HEK293 (cell line): ENCODE results near the gene NDRG4.
A peak's percentile ranks its signal among the peaks of the same experiment; 100 is the strongest.

ENCODE experiments used
- KLF16 ChIP-seq: fragments of 450-650 bp; formaldehyde crosslinking; IDR thresholded peaks from 2 replicates; pipeline ENCODE4 v1.5.1; 2017; ENCODE audit warnings: missing biosample characterization, missing genetic modification characterization
- ZIC2 ChIP-seq: fragments of 450-650 bp; formaldehyde crosslinking; IDR thresholded peaks from 2 replicates; pipeline ENCODE4 v1.5.1; 2016; ENCODE audit warnings: missing biosample characterization, missing genetic modification characterization
- ZNF10 ChIP-seq: fragments of 450-650 bp; formaldehyde crosslinking; IDR thresholded peaks from 2 replicates; pipeline ENCODE4 v1.5.1; 2017; ENCODE audit warnings: missing biosample characterization, missing genetic modification characterization
- ZNF274 ChIP-seq, 2 experiments: fragments of 200-500 bp in 1 of 2; fragments of 450-650 bp in 1 of 2; sonication (Bioruptor generic) in 1 of 2; formaldehyde crosslinking in 1 of 2; IDR thresholded peaks; 2 replicates each; pipeline versions ENCODE4 v1.5.1 to v1.6.1; 2014 to 2016; ENCODE audit warnings: borderline replicate concordance in 1 of 2, inconsistent platforms in 1 of 2, low read length in 1 of 2, missing biosample characterization in 1 of 2, missing genetic modification characterization in 1 of 2
- ZNF747 ChIP-seq: fragments of 450-650 bp; formaldehyde crosslinking; IDR thresholded peaks from 2 replicates; pipeline ENCODE4 v1.5.1; 2016; ENCODE audit warnings: missing biosample characterization, missing genetic modification characterization
- TF ChIP-seq, protein P1 (sequence below): fragments of 450-650 bp; formaldehyde crosslinking; IDR thresholded peaks from 2 replicates; pipeline ENCODE4 v1.5.1; 2016; ENCODE audit warnings: missing biosample characterization, missing genetic modification characterization

- TF ChIP-seq, protein P1, sequence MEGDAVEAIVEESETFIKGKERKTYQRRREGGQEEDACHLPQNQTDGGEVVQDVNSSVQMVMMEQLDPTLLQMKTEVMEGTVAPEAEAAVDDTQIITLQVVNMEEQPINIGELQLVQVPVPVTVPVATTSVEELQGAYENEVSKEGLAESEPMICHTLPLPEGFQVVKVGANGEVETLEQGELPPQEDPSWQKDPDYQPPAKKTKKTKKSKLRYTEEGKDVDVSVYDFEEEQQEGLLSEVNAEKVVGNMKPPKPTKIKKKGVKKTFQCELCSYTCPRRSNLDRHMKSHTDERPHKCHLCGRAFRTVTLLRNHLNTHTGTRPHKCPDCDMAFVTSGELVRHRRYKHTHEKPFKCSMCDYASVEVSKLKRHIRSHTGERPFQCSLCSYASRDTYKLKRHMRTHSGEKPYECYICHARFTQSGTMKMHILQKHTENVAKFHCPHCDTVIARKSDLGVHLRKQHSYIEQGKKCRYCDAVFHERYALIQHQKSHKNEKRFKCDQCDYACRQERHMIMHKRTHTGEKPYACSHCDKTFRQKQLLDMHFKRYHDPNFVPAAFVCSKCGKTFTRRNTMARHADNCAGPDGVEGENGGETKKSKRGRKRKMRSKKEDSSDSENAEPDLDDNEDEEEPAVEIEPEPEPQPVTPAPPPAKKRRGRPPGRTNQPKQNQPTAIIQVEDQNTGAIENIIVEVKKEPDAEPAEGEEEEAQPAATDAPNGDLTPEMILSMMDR (tag by site-specific recombination) = peak; percentile 90
- peak; percentile 40; the same call in 1 of the 2 replicates for TF ChIP-seq ZIC2
- peak; percentile 74 for TF ChIP-seq KLF16 (tag by site-specific recombination)
- no peak for TF ChIP-seq ZNF274 (IDR thresholded peaks at IDR 0.05; ENCODE audit: low read length)
- no peak for TF ChIP-seq ZNF274 (tag by site-specific recombination; IDR thresholded peaks at IDR 0.05; ENCODE audit: borderline replicate concordance)
- TF ChIP-seq ZNF747 (tag by site-specific recombination) = no peak
- TF ChIP-seq ZNF10 = peak; percentile 9; the same call in 1 of the 2 replicates
Observed at GRCh38 chr16:58515125-58515870, 15.4 kb downstream of the NDRG4 start, which contains the start of gene SETD6.
